ENCODE results near the gene CBFA2T3. TPM values are rescaled to one million over a fixed set of nuclear protein-coding genes. Genes with fewer than 3 reads are reported as not detected.

Gene CBFA2T3
- total RNA-seq, 1 donor from 2014 or later = 8.6 TPM

DNA sequence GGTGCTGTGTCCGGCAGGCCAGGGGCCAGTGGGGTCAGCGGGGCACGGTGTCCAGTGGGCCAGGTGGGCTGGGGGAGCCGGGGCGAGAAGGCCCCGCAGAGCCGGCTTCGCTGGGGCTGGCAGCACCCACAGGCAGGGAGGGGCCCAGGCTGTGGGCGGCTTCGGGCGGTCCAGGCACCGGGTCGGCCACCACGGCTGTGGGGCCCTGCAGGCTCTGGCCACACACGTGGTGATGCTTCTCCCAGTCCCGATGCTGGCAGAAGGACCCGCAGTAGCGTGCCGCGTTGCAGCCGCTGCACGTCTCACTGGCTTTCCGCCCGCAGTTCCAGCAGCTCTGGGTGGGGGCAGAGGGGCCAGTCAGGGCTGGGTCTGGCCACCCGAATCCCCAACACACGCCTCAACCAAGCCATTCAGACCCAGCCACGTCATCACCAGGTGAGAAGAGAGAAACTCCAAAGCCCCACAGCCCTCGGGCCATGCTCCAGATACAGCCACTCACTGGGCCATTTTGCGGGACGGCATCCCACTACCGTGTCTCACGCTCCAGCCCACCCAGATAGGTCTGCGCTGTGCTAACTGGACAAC, 100.0 kb downstream of the CBFA2T3 start:
- TF ChIP-seq, protein P1, sequence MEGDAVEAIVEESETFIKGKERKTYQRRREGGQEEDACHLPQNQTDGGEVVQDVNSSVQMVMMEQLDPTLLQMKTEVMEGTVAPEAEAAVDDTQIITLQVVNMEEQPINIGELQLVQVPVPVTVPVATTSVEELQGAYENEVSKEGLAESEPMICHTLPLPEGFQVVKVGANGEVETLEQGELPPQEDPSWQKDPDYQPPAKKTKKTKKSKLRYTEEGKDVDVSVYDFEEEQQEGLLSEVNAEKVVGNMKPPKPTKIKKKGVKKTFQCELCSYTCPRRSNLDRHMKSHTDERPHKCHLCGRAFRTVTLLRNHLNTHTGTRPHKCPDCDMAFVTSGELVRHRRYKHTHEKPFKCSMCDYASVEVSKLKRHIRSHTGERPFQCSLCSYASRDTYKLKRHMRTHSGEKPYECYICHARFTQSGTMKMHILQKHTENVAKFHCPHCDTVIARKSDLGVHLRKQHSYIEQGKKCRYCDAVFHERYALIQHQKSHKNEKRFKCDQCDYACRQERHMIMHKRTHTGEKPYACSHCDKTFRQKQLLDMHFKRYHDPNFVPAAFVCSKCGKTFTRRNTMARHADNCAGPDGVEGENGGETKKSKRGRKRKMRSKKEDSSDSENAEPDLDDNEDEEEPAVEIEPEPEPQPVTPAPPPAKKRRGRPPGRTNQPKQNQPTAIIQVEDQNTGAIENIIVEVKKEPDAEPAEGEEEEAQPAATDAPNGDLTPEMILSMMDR (IDR thresholded peaks at IDR 0.05; ENCODE audit: borderline replicate concordance) = no peak
- peaks cover 43% of the 10 kb centered on the region for H3K36me3 ChIP-seq
- no peaks in the 10 kb centered on the region for H3K9me3 ChIP-seq (replicated peaks)
- no peak overlapping the region for H3K27ac ChIP-seq (replicated peaks)
- H3K4me3 ChIP-seq = no peak overlapping the region
- intact Hi-C loops (cut with micrococcal nuclease) = no loop called here
- peaks cover 37% of the 10 kb centered on the region for H3K27me3 ChIP-seq (ENCODE audit: low read depth)
- DNase-seq = no peak
- peaks cover 16% of the 10 kb centered on the region for H3K4me1 ChIP-seq

- intact Hi-C loops (cut with micrococcal nuclease) = no loop called here
- H3K27ac ChIP-seq (replicated peaks) = no peak overlapping the region
- peaks cover 26% of the 10 kb centered on the region for H3K27me3 ChIP-seq (ENCODE audit: low read depth)
- H3K4me1 ChIP-seq = peaks cover 15% of the 10 kb centered on the region
- H3K9me3 ChIP-seq (replicated peaks) = no peaks in the 10 kb centered on the region
- no peak overlapping the region for H3K4me3 ChIP-seq
- DNase-seq = no peak
- peaks cover 35% of the 10 kb centered on the region for H3K36me3 ChIP-seq
- TF ChIP-seq, protein P1 (IDR thresholded peaks at IDR 0.05; ENCODE audit: borderline replicate concordance) = no peak
Observed at GRCh38 chr16:88875703-88876234, 101.2 kb downstream of the CBFA2T3 start.

DNA sequence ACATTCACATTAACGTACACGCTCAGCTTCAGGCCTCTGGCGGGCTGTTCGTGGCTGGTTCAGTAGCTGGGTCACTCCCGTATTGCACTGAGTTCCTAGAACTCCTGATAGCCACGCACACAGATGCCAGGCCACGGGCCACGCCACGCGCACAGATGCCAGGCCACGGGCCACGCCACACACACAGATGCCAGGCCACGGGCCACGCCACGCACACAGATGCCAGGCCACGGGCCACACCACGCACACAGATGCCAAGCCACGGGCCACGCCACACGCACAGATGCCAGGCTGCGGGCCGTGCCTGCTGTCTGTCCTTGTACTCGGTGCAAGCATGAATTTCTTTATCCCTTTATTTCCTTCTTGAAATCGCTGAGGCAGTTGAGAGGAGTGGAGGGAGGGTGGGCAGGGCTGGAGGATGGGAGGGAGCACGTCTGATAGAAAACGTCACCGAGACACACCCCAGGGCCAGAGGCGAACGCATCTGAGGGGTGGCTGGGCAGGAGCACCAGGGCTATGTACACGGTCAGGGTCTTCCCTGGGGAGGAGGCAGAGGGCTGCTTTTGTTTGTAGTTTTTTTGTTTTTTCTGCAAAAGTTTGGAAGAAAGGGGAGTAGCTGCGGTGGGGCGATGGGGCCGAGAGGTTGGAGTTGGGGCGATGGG, 101.9 kb downstream of the CBFA2T3 start:
- intact Hi-C loops (cut with micrococcal nuclease) = no loop called here
- Histone ChIP-seq H3K27me3 (ENCODE audit: low read depth) (peaks cover 19% of the 10 kb centered on the region), H3K27ac (replicated peaks) (no peak overlapping the region)

GRCh38 chr16:88872650-88873331, 104.2 kb downstream of the CBFA2T3 start:
- Histone ChIP-seq H3K27ac (replicated peaks) (no peak overlapping the region), H3K9me3 (replicated peaks) (no peaks in the 10 kb centered on the region), H3K27me3 (ENCODE audit: low read depth) (peaks cover 7% of the 10 kb centered on the region), H3K36me3 (peaks cover 7% of the 10 kb centered on the region), H3K4me1 (peaks cover 18% of the 10 kb centered on the region), H3K4me3 (no peak overlapping the region)
- intact Hi-C loops (cut with micrococcal nuclease) = no loop called here
- no peak for DNase-seq
- TF ChIP-seq, protein P1 (IDR thresholded peaks at IDR 0.05; ENCODE audit: borderline replicate concordance) = no peak

More for the DNA sequence above, 101.9 kb downstream of the CBFA2T3 start:
- Histone ChIP-seq H3K36me3 (peaks cover 29% of the 10 kb centered on the region), H3K9me3 (replicated peaks) (no peaks in the 10 kb centered on the region), H3K4me3 (no peak overlapping the region), H3K4me1 (peaks cover 18% of the 10 kb centered on the region)
- DNase-seq = no peak
- TF ChIP-seq, protein P1 (IDR thresholded peaks at IDR 0.05; ENCODE audit: borderline replicate concordance) = no peak

- H3K36me3 ChIP-seq = peaks cover 5% of the 10 kb centered on the region
Observed at GRCh38 chr16:88871730-88872416, 105.1 kb downstream of the CBFA2T3 start.

More at GRCh38 chr16:88871730-88872416, 105.1 kb downstream of the CBFA2T3 start:
- Histone ChIP-seq H3K27ac (replicated peaks) (no peak overlapping the region), H3K9me3 (replicated peaks) (no peaks in the 10 kb centered on the region), H3K4me3 (no peak overlapping the region), H3K27me3 (ENCODE audit: low read depth) (peaks cover 3% of the 10 kb centered on the region), H3K4me1 (peaks cover 18% of the 10 kb centered on the region)
- no peak for DNase-seq
- TF ChIP-seq, protein P1 (IDR thresholded peaks at IDR 0.05; ENCODE audit: borderline replicate concordance) = no peak
- intact Hi-C loops (cut with micrococcal nuclease) = no loop called here
